Measurements from ENCODE around the gene PAX3. TPM values are rescaled to one million over a fixed set of nuclear protein-coding genes. Genes with fewer than 3 reads are reported as not detected.
A peak's percentile ranks its signal among the peaks of the same experiment; 100 is the strongest.

Gene PAX3
- total RNA-seq, 2 donors from 2014 or later, result not detected

- no peaks in the 10 kb centered on the region for H3K9me3 ChIP-seq (ENCODE audit: control insufficient read depth, low read length)
- peaks cover 36% of the 10 kb centered on the region for H3K27me3 ChIP-seq (ENCODE audit: control insufficient read depth, insufficient read depth, low read length, poor library complexity, severe bottlenecking)
- H3K27me3 Mint-ChIP-seq (ENCODE audit: insufficient read depth), result peaks cover 18% of the 10 kb centered on the region
- peak overlapping the region; percentile 82 for H3K27ac Mint-ChIP-seq
- 24% methylated on average over 4 of the region's 4 CpGs; no CpG with 5 or more reads in 1 of the 2 experiments for WGBS, 2 experiments (ENCODE audit: insufficient coverage in 1 of 2, insufficient read length in 1 of 2)
- no peak overlapping the region for H3K4me3 ChIP-seq (ENCODE audit: low read length)
- TF ChIP-seq CTCF (conservative IDR thresholded peaks at IDR 0.05), result no peak
- peaks cover 17% of the 10 kb centered on the region for H3K4me1 ChIP-seq (ENCODE audit: control insufficient read depth, insufficient read depth, low read length)
- peak; percentile 65 for DNase-seq
- peak overlapping the region; percentile 87 for H3K27ac ChIP-seq (ENCODE audit: low read depth, low read length)
- no peaks in the 10 kb centered on the region for H3K36me3 ChIP-seq (ENCODE audit: control insufficient read depth, insufficient read depth, low read length)
- H3K4me1 Mint-ChIP-seq, result peaks cover 54% of the 10 kb centered on the region
- H3K36me3 Mint-ChIP-seq (ENCODE audit: low read depth), result no peaks in the 10 kb centered on the region
- H3K9me3 Mint-ChIP-seq, result no peaks in the 10 kb centered on the region
- no peak overlapping the region for H3K9ac ChIP-seq (ENCODE audit: extremely low read depth, low read length, poor library complexity, severe bottlenecking)
- peak overlapping the region; percentile 35 for H3K4me3 Mint-ChIP-seq
Observed at GRCh38 chr2:222239091-222239490, 59.7 kb downstream of the PAX3 start.

DNA sequence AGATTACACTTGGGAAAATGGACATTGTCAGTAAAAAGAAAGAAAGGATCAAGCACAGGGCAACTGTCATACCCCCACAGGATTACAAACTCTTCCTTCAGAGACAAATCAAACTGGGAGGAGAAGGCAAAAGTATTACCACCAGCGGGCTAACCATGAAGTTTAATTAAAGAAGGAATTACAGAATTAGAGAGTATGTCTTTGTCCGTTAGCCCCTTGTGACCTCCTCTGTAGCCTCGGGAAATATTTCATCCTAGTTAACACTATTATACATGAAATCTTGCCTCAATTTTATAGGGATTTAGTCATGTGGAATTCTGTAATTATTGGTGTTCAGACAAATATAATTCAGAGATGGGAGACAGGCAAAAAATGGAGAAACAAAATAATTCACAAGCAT is 60.7 kb downstream of the PAX3 start:
- no peak overlapping the region for H3K4me3 ChIP-seq (ENCODE audit: low read length)
- Mint-ChIP-seq H3K27ac (no peak overlapping the region), H3K4me3 (no peak overlapping the region), H3K36me3 (ENCODE audit: low read depth) (no peaks in the 10 kb centered on the region), H3K4me1 (peaks cover 48% of the 10 kb centered on the region), H3K9me3 (no peaks in the 10 kb centered on the region), H3K27me3 (ENCODE audit: insufficient read depth) (peaks cover 11% of the 10 kb centered on the region)
- peaks cover 17% of the 10 kb centered on the region for H3K4me1 ChIP-seq (ENCODE audit: control insufficient read depth, insufficient read depth, low read length)
- H3K27me3 ChIP-seq (ENCODE audit: control insufficient read depth, insufficient read depth, low read length, poor library complexity, severe bottlenecking), result peaks cover 28% of the 10 kb centered on the region
- peak overlapping the region; percentile 87 for H3K27ac ChIP-seq (ENCODE audit: low read depth, low read length)
- H3K36me3 ChIP-seq (ENCODE audit: control insufficient read depth, insufficient read depth, low read length), result no peaks in the 10 kb centered on the region
- no peak overlapping the region for H3K9ac ChIP-seq (ENCODE audit: extremely low read depth, low read length, poor library complexity, severe bottlenecking)
- no peak for TF ChIP-seq CTCF (conservative IDR thresholded peaks at IDR 0.05)
- no peak for DNase-seq
- no peaks in the 10 kb centered on the region for H3K9me3 ChIP-seq (ENCODE audit: control insufficient read depth, low read length)
- 80 to 84% methylated on average over 1 to 3 of the region's 3 CpGs for WGBS, 2 experiments (ENCODE audit: insufficient coverage in 1 of 2, insufficient read length in 1 of 2)

GRCh38 chr2:222232839-222233238 is 66.0 kb downstream of the PAX3 start:
- DNase-seq, result no peak
- Histone ChIP-seq H3K4me3 (ENCODE audit: low read length) (no peak overlapping the region), H3K4me1 (ENCODE audit: control insufficient read depth, insufficient read depth, low read length) (no peaks in the 10 kb centered on the region), H3K27ac (ENCODE audit: low read depth, low read length) (no peak overlapping the region), H3K9ac (ENCODE audit: extremely low read depth, low read length, poor library complexity, severe bottlenecking) (no peak overlapping the region), H3K36me3 (ENCODE audit: control insufficient read depth, insufficient read depth, low read length) (no peaks in the 10 kb centered on the region), H3K27me3 (ENCODE audit: control insufficient read depth, insufficient read depth, low read length, poor library complexity, severe bottlenecking) (peaks cover 4% of the 10 kb centered on the region), H3K9me3 (ENCODE audit: control insufficient read depth, low read length) (no peaks in the 10 kb centered on the region)
- Mint-ChIP-seq H3K4me3 (no peak overlapping the region), H3K27ac (no peak overlapping the region), H3K36me3 (ENCODE audit: low read depth) (no peaks in the 10 kb centered on the region), H3K27me3 (ENCODE audit: insufficient read depth) (peaks cover 5% of the 10 kb centered on the region), H3K9me3 (no peaks in the 10 kb centered on the region), H3K4me1 (peaks cover 8% of the 10 kb centered on the region)
- no peak for TF ChIP-seq CTCF (conservative IDR thresholded peaks at IDR 0.05)

Measured in endodermal cell (in vitro differentiated cells).